GM18498 (cell line): ENCODE data around the gene BCDIN3D.
A peak's percentile ranks its signal among the peaks of the same experiment; 100 is the strongest.
"Not testable (repeated sequence)": the region's sequence is repeated elsewhere in the genome, so short reads cannot be mapped to it uniquely, and the experiment has no call there.

Experiments used
- ATAC-seq: cut with Tn5 transposase; IDR thresholded peaks from one replicate; pipeline ENCODE4 v1.9.1; 2021; ENCODE audit warnings: mild to moderate bottlenecking, moderate library complexity; ENCODE audit not compliant: unreplicated experiment

The BCDIN3D gene

GRCh38 chr12:49877066-49877465 is 34.2 kb upstream of the BCDIN3D start:
- ATAC-seq: no peak

DNA sequence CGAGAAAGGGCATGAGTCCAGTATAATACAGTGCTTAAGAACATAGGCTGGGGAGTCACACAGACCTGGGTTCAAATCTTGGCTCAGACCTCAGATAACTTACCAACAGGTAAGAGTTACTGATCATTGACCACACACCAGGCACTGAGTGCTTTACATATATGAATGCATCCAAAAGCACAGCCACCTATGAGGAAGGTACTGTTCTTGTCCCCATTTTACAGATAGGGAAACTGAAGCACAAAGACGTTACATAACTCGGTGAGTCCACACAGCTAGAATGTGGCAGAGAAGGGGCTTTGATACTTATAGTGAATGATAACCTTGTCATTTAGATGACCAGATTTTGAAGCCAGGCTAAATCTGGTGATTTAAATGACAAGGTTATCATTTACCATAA is 33.2 kb upstream of the BCDIN3D start:
- no peak for ATAC-seq

DNA sequence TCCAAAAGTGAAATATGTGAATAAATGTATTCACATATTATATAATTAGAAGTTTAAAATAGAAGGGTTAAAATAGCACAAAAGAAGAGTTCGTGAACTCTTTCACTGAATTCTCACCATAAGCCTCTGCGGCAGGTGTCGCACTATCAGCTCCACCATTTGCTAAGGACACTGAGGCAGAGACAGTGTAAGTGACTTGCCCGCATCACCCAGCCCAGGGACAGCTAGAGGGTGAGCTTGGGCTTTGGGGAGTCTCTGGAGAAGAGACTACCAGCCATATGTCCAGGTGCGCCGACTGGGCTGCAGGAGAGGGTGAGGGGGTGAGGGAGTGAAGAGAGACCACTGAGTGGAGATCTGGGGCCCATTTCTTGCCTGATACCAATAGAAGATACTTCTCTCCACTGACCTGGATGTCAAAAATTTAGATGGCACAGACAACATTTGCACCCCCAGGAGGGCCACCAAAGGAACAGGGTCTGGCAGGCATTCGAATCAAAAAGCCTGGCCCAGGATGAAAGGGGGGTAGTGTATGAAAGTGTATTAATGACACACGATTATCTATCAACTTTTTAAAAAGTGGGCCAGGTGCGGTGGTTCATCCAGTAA is 32.3 kb upstream of the BCDIN3D start:
- no peak for ATAC-seq

DNA sequence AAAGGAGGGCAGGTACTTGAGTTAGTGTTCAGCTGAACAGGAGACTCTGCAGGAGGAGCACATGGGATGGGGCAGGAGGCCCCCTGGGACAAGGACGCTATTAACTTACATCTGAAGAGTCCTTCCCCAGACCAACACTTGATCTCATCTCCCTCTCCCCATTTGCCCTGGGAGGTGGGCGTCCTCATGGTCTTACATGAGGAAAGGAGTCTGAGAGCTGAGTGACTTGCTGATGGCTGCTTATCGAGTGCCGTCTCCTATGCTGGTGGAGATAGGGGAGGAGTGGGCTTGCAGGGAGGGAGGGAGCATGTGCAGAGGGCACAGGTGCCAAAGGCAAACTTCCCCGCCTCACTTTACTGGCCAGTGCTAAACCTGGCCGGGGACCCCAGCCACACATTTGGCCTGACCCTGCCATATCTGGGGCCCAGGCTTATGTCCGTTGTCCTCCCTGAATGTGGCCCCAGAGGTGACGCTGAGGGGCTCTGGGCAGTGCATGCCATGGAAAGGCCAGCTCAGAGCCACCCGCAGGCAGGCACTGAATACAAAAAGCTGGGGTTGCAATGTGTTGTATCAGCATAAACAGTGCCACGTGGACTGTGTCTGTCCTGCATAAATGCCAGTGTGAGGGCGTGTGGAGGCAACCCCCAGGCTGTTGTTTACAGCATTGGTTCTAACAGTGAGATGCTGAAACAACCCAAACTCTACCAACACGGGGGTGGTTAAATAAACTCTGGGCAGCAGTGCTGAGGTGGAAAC is 31.4 kb upstream of the BCDIN3D start:
- no peak for ATAC-seq

- ATAC-seq: no peak
Measured at GRCh38 chr12:49873361-49873934, 30.5 kb upstream of the BCDIN3D start.

DNA sequence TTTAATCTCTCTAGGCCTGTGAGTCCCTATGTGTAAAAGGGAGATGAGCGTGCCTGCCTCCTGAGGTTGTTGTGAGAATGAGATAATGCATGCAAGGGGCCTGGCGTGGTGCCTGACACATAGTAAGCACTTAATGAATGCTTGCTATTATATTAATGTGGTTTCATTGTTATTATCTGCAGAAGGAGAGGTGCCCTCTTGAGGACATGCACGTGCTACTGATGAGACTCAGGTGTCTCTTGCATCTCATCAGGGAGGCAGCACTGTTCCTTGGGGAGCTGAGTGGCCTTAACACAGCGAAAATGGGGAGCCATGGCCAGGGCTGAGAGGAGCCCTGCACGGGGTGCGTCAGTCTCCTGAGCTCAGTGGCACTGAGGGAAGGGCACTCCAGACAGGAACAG is 29.9 kb upstream of the BCDIN3D start:
- ATAC-seq: no peak

- ATAC-seq: no peak
Measured at GRCh38 chr12:49872381-49872780, 29.5 kb upstream of the BCDIN3D start.

GRCh38 chr12:49871811-49872251 is 28.9 kb upstream of the BCDIN3D start:
- ATAC-seq: not testable (repeated sequence)

DNA sequence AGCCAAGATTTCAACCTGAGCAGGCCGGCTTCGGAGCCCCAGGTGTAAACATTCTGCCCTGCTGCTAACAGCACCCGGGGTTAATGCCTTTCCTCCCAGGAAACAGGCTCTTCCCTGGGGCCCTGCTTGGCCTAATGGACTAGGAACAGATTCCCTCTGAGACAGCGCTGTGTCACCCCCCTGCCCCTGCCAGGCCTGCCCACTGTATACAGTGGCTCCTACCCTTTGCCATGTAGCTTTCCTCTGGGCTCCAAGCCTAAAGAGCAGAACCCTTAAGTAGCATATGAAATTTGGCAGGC is 28.3 kb upstream of the BCDIN3D start:
- no peak for ATAC-seq

DNA sequence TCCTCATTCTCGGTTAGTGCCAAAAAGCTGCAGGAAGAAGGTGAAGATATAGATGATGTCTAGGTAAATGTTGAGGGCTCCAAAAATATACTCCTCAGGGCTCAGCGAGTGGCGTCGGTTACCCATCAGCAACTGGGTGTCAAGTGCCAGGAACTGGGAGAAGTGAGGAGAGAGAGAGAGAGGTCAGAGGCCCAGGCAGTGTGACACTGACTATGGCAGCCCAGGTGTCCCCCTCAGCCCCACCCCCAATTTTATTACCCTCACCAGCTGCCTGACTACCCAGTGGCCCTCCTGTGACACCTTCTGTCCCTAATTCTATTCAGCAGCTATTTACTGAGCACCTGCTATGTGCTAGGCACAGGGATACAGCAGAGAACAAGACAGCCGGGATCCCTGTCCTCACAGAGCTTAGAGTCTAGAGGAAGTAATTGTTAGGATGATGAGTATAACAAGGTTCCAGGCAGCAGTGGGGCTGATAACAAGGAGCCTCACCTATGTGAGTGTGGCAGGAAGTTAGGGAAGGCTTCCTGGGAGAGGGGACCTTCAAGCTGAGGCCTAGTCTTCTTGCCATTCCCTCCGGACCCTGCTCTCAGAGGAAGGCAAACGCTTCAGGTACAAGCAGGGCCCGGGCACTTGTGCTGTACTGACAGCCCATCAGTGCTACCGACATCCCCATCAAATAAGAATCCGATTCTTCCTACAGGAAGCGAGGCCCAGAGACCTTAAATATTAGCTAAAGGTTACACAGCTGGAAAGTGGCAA is 27.8 kb upstream of the BCDIN3D start:
- no peak for ATAC-seq

DNA sequence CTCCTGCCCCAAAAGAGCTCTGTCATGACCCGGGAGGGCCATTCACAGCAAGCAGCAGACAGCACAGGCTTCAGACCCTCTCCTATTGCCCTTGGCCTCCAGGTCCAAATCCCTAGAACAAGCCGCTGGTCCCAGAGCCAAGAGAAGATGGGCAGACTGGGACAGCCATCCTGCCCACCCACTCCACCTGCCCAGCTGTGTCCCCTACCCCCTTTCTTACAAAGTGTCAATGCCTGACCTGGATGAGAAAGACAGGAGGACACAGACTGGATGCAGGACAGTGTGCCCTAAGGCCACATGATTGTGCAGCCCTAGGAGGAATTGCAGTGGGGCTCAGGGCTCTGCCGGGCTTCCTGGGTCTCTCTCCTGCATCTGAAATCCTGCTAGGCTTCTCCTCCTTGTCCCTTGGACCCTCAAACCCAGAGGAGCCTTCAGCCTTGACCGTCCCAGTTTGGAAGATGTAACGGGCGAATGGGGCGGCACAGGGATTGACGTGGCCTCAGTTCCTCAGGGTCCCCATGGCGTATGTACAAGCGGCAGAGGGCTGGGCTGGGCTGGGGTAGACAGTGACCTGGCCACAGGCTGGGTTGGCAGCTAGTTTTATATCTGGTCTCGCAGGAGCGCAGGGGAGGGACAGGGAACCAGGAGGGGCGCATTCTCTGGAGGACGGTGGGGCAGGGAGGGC is 27.1 kb upstream of the BCDIN3D start:
- no peak for ATAC-seq

GRCh38 chr12:49868952-49869815 is 26.3 kb upstream of the BCDIN3D start:
- no peak for ATAC-seq

DNA sequence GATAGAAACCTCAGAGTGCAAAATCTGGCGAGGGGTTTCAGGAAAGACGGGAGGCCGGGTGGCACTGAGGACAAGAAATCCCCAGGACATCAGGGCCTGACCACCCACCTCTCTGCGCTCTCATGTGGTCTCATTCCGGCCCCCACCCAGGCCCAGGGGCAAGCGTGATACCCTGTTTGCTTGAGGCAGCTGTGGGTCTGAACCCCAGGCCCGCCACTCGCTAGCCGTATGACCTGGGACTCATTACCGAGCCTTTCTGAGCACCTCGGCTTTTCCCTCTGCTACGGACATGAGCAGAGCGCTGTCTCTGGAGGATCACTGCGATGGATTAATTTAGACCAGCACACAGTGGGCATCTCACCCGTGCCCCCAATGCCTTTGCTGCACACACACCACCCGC is 25.5 kb upstream of the BCDIN3D start:
- ATAC-seq: no peak

DNA sequence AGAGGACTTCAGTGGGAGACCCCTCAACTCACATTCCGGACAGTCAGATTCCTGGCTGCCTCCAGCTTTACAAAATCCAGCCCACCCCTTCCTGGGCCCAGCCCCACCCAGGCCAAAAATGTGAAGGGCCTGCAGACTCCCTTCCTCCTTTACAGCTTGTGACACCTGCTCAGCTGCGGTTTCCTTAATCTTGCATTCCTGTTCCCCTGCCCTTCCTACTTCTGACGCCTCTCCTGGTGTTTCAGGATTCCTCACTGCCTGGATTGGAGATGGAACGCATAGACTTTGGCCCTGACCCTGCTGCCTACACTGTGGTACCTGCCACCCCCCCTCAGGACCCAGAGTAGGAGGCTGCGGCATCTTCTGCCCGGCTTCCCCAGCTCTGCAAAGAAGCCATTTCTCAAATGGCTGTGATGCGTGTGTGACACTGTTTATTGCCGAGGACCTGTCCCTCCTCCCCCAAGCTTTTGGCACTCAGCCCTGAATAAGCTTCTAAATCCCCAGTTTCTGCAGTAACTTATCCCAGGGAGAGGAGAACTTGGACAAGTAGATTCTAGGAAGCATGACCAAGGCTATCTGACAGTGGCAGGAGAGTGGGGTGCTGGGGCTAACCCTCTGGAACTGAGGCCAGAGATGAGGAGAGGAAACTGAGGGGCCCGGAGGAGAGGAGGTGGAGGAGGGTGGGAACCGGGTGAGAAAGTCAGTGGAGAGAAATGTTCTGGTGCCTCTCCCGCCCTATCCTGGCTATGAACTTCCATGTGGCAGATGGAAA is 24.9 kb upstream of the BCDIN3D start:
- no peak for ATAC-seq

DNA sequence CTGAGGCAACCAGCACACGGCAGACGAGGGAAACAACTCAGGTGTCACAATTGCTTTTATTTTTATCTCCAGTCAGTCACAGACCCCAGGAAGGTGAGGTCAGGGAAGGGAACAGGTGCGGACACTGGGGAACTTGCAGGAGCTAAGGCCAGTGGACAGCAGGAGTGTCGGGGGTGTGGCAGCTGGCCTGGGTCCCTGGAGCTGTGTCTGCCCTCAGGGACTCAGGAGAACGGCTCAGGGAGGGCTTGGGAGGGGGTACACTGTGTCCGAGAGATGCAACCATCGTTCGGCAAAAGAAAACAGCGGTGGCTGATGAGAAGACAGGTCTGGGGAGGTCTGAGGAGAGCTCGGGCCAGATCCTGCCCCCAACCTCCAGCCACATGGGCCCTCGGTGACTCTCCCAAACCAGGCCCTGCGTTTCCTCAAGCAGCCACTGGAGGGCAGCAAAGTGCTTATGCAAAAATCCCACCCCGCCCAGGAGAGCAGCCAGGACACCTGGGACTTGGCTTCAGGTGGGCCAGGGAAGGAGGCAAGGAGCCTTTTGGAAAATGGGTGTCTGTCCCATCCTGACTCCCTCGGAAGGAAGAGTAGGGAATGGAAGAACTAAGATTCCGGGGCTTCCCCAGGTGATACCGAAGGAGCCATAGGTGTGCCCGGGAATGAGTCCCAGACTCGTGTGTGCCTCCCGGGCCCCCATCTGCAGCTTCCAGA is 24.1 kb upstream of the BCDIN3D start:
- ATAC-seq: peak; percentile 45

- no peak for ATAC-seq
Measured at GRCh38 chr12:49865782-49866135, 22.9 kb upstream of the BCDIN3D start.

GRCh38 chr12:49865109-49865781 is 22.3 kb upstream of the BCDIN3D start:
- ATAC-seq: no peak

GRCh38 chr12:49864798-49865090 is 21.8 kb upstream of the BCDIN3D start:
- ATAC-seq: no peak
